K562 (cell line): ENCODE measurements around the gene SOWAHA. TPM values are rescaled to one million over a fixed set of nuclear protein-coding genes. Genes with fewer than 3 reads are reported as not detected.
A peak's percentile ranks its signal among the peaks of the same experiment; 100 is the strongest.

Source experiments
- ATF4 ChIP-seq: fragments of 450-650 bp; formaldehyde crosslinking; IDR thresholded peaks from 2 replicates; pipeline ENCODE4 v1.4.0; 2022; ENCODE audit warnings: mild to moderate bottlenecking, moderate library complexity
- BHLHE40 ChIP-seq: IDR thresholded peaks from 2 replicates; pipeline ENCODE4 v1.6.1; 2011; ENCODE audit warnings: low read length, improper control_type of control experiment
- CAMTA2 ChIP-seq: fragments of 250-450 bp; sonication (Bioruptor Pico); conservative IDR thresholded peaks from 2 replicates; pipeline ENCODE4 v1.5.1; 2022
- CBX8 ChIP-seq: fragments of 200-600 bp; sonication (generic); IDR thresholded peaks from 2 replicates; pipeline ENCODE4 v1.6.1; 2012; ENCODE audit warnings: borderline replicate concordance, mixed run types, low read depth, mild to moderate bottlenecking, moderate library complexity, mixed read lengths, low read length, control low read depth, inconsistent platforms; ENCODE audit not compliant: poor library complexity, severe bottlenecking; ENCODE audit errors: extremely low read depth
- ELF4 ChIP-seq: fragments of 450-650 bp; formaldehyde crosslinking; IDR thresholded peaks from 2 replicates; pipeline ENCODE4 v1.4.0; 2022; ENCODE audit warnings: missing genetic modification characterization
- ESRRA ChIP-seq: fragments of 450-650 bp; IDR thresholded peaks from 2 replicates; pipeline ENCODE4 v1.6.1; 2014; ENCODE audit warnings: low read depth, mild to moderate bottlenecking, moderate library complexity, borderline replicate concordance
- GABPA ChIP-seq: fragments of 200-800 bp; sonication (Bioruptor generic); conservative IDR thresholded peaks from 2 replicates; pipeline ENCODE4 v1.6.1; 2016; ENCODE audit warnings: low read depth, missing genetic modification characterization, missing compliant biosample characterization
- HBP1 ChIP-seq: fragments of 450-650 bp; formaldehyde crosslinking; IDR thresholded peaks from 2 replicates; pipeline ENCODE4 v1.4.0; 2022; ENCODE audit warnings: missing genetic modification characterization
- HDAC6 ChIP-seq: IDR thresholded peaks from 2 replicates; pipeline ENCODE4 v1.6.1; 2012; ENCODE audit warnings: low read depth, mild to moderate bottlenecking, control low read depth, inconsistent platforms, low read length, moderate library complexity
- KLF16 ChIP-seq: IDR thresholded peaks from 2 replicates; pipeline ENCODE4 v1.6.1; 2016; ENCODE audit warnings: antibody characterized with exemption
- MTA3 ChIP-seq: fragments of 450-650 bp; formaldehyde crosslinking; IDR thresholded peaks from 2 replicates; pipeline ENCODE4 v1.6.1; 2017; ENCODE audit warnings: mild to moderate bottlenecking, borderline replicate concordance
- NFATC3 ChIP-seq: fragments of 450-650 bp; IDR thresholded peaks from 2 replicates; pipeline ENCODE4 v1.6.1; 2017; ENCODE audit warnings: mild to moderate bottlenecking
- PBX2 ChIP-seq, 2 experiments: IDR thresholded peaks in 1 of 2; conservative IDR thresholded peaks in 1 of 2; 2 replicates each; pipeline ENCODE4 v1.6.1; 2016; ENCODE audit warnings: low read depth in 2 of 2, mild to moderate bottlenecking in 1 of 2, missing compliant biosample characterization in 1 of 2, missing genetic modification characterization in 1 of 2, moderate library complexity in 1 of 2
- RAD51 ChIP-seq: fragments of 450-650 bp; IDR thresholded peaks from 2 replicates; pipeline ENCODE4 v1.7.1; 2016; ENCODE audit warnings: low read depth, mild to moderate bottlenecking, borderline replicate concordance
- RCOR1 ChIP-seq, 2 experiments: IDR thresholded peaks; 2 replicates each; pipeline ENCODE4 v1.6.1; 2012; ENCODE audit warnings: low read depth in 2 of 2, low read length in 2 of 2, borderline replicate concordance in 1 of 2, improper control_type of control experiment in 1 of 2
- ZNF354B ChIP-seq: fragments of 250-450 bp; sonication (Bioruptor Pico); IDR thresholded peaks from 2 replicates; pipeline ENCODE4 v1.4.0; 2020
- ZNF551 ChIP-seq: fragments of 250-450 bp; sonication (Bioruptor Pico); IDR thresholded peaks from 2 replicates; pipeline ENCODE4 v1.5.0; 2021; ENCODE audit warnings: mild to moderate bottlenecking, moderate library complexity
- ZNF668 ChIP-seq: fragments of 250-450 bp; sonication (Bioruptor Pico); IDR thresholded peaks from 2 replicates; pipeline ENCODE4 v1.8.0; 2022; ENCODE audit warnings: mild to moderate bottlenecking, inconsistent platforms
- polyA plus RNA-seq, 8 experiments: library from polyadenylated mRNA; depleted of rRNA in 4 of 8; stranded (reverse) in 5 of 8; unstranded in 3 of 8; fragments of >200 nt; fragmentation: Nextera tagmentation in 2 of 8; fragmentation: Illumina TruSeq in 1 of 8; extraction: Ambion mirVana in 2 of 8; extraction: Trizol in 1 of 8; gene quantifications; 2 replicates each; pipeline versions ENCODE4 v1.2.1 to v1.2.3, GENCODE V29; 2011 to 2014; ENCODE audit warnings: inconsistent platforms in 1 of 8, missing spikeins in 1 of 8
- total RNA-seq, 7 experiments: library from RNA; depleted of rRNA in 6 of 7; stranded (reverse); fragments of >200 nt in 6 of 7; fragmentation: Illumina TruSeq in 2 of 7; extraction: Trizol in 2 of 7; gene quantifications; 2 replicates each; pipeline versions ENCODE4 v1.2.1 to v1.2.3, GENCODE V29; 2011 to 2021; ENCODE audit warnings: low replicate concordance in 1 of 7
- TF ChIP-seq, protein P1 (sequence below): fragments of 150-350 bp; IDR thresholded peaks from 2 replicates; pipeline ENCODE4 v1.6.1; 2014; ENCODE audit warnings: low read depth, mild to moderate bottlenecking, low read length, borderline replicate concordance

SOWAHA gene
- total and polyA plus RNA-seq, 9 of the 15 experiments (the other 6 are each of a cell fraction or from before 2014, with no cell fraction given) = not detected

DNA sequence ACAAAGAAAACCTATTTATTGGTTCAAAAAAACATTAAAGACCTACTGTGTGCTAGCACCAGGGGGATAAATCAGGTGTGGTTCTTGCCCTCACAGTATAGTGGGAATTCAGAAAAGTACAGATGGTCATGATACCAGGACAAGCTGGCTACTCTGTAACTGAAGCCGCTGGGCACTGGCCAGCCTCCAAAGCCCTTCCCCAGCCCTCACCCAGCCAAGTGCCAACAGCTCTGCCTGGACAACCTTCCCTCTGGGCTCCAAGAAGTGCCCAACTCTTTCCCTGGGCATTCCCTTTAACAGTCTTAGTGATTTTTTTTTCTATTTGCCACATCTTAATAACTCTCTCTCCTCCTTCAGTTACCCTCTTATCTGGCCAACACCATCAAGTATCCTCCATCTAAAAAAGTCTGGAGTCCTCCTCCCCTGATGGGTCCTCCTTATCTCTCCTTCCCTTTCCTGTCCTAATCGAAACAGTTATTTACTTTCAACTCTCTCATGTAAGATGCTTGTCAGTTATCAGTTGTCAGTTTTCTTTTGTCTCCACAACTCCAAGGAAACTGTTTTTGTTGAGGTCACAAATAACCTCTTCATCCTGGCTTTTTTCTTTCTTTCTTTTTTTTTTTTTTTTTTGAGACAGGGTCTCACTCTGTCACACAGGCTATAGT, 22.8 kb upstream of the SOWAHA start (continued):
- TF ChIP-seq ATF4 (CRISPR knock-in tag) (no peak), RCOR1 (IDR thresholded peaks at IDR 0.05; ENCODE audit: borderline replicate concordance in 1 of 2, low read depth in 2 of 2, low read length in 2 of 2) (peak in 1 of 2 experiments; percentile 83; a peak in 2 of 4 replicates), HDAC6 (no peak), ESRRA (no peak), ZNF551 (CRISPR knock-in tag) (no peak), ZNF668 (CRISPR knock-in tag) (no peak), GABPA (tag) (no peak; the same call in 1 of the 2 replicates), CAMTA2 (CRISPR knock-in tag) (no peak), NFATC3 (no peak), ZNF354B (no peak), ELF4 (CRISPR knock-in tag) (0 out of 2 replicates have a peak, but pooled peaks have one; percentile 35), CBX8 (no peak), RAD51 (no peak), HBP1 (CRISPR knock-in tag) (no peak), MTA3 (no peak), KLF16 (peak; percentile 47), PBX2 (CRISPR knock-in tag; IDR thresholded peaks at IDR 0.05; ENCODE audit: low read depth) (no peak), PBX2 (tag; conservative IDR thresholded peaks at IDR 0.05; ENCODE audit: low read depth) (peak; percentile 40; the same call in 1 of the 2 replicates), BHLHE40 (no peak)
- TF ChIP-seq, protein P1, sequence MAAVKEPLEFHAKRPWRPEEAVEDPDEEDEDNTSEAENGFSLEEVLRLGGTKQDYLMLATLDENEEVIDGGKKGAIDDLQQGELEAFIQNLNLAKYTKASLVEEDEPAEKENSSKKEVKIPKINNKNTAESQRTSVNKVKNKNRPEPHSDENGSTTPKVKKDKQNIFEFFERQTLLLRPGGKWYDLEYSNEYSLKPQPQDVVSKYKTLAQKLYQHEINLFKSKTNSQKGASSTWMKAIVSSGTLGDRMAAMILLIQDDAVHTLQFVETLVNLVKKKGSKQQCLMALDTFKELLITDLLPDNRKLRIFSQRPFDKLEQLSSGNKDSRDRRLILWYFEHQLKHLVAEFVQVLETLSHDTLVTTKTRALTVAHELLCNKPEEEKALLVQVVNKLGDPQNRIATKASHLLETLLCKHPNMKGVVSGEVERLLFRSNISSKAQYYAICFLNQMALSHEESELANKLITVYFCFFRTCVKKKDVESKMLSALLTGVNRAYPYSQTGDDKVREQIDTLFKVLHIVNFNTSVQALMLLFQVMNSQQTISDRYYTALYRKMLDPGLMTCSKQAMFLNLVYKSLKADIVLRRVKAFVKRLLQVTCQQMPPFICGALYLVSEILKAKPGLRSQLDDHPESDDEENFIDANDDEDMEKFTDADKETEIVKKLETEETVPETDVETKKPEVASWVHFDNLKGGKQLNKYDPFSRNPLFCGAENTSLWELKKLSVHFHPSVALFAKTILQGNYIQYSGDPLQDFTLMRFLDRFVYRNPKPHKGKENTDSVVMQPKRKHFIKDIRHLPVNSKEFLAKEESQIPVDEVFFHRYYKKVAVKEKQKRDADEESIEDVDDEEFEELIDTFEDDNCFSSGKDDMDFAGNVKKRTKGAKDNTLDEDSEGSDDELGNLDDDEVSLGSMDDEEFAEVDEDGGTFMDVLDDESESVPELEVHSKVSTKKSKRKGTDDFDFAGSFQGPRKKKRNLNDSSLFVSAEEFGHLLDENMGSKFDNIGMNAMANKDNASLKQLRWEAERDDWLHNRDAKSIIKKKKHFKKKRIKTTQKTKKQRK = no peak
